GM23338 (cell line): Measurements from ENCODE around the gene DUSP1. TPM values are rescaled to one million over a fixed set of nuclear protein-coding genes. Genes with fewer than 3 reads are reported as not detected.

ENCODE experiments used
- ATAC-seq: fragments of 200-7000 bp; cut with Tn5 transposase; 3 replicates; pipeline ENCODE4 v1.9.1; 2020
- DNase-seq: peaks from one replicate; pipeline ENCODE4 v3.0.0-alpha.2; 2015; ENCODE audit warnings: low spot score
- H2AFZ ChIP-seq: fragments of 200-600 bp; sonication (generic); 2 replicates; pipeline ENCODE4 v1.8.0; 2016; ENCODE audit warnings: antibody characterized with exemption, mild to moderate bottlenecking, moderate library complexity
- H3F3A ChIP-seq: fragments of 200-600 bp; sonication (generic); replicated peaks from 2 replicates; pipeline ENCODE4 v1.8.0; 2017; ENCODE audit warnings: antibody characterized with exemption, mixed run types, low read depth
- H3K27ac ChIP-seq: fragments of 200-600 bp; sonication (generic); 2 replicates; pipeline ENCODE4 v1.6.1; 2016; ENCODE audit warnings: low read depth
- H3K27me3 ChIP-seq: fragments of 200-600 bp; sonication (generic); 2 replicates; pipeline ENCODE4 v1.8.0; 2016; ENCODE audit warnings: mild to moderate bottlenecking, mixed run types, moderate library complexity; ENCODE audit not compliant: insufficient read depth
- H3K36me3 ChIP-seq: fragments of 200-600 bp; sonication (generic); 2 replicates; pipeline ENCODE4 v1.8.0; 2016; ENCODE audit warnings: mild to moderate bottlenecking; ENCODE audit not compliant: insufficient read depth
- H3K4me1 ChIP-seq: fragments of 200-600 bp; sonication (generic); 2 replicates; pipeline ENCODE4 v1.8.0; 2016; ENCODE audit warnings: mild to moderate bottlenecking, moderate library complexity; ENCODE audit not compliant: insufficient read depth
- H3K4me2 ChIP-seq: fragments of 200-600 bp; sonication (generic); 2 replicates; pipeline ENCODE4 v1.7.1; 2017; ENCODE audit warnings: mixed run types
- H3K4me3 ChIP-seq: fragments of 200-600 bp; sonication (generic); 2 replicates; pipeline ENCODE4 v1.6.1; 2016; ENCODE audit warnings: mixed run types
- H3K79me2 ChIP-seq: fragments of 200-600 bp; sonication (generic); replicated peaks from 2 replicates; pipeline ENCODE4 v1.8.0; 2017; ENCODE audit warnings: mild to moderate bottlenecking; ENCODE audit not compliant: insufficient read depth
- H3K9me2 ChIP-seq: fragments of 200-600 bp; sonication (generic); 2 replicates; pipeline ENCODE4 v1.8.0; 2017; ENCODE audit not compliant: insufficient read depth
- H4K20me1 ChIP-seq: fragments of 200-600 bp; sonication (generic); replicated peaks from 2 replicates; pipeline ENCODE4 v1.8.0; 2017; ENCODE audit warnings: mild to moderate bottlenecking; ENCODE audit not compliant: insufficient read depth
- H3K27ac Mint-ChIP-seq: 2 replicates; pipeline ENCODE4 v1.8.0; 2020; ENCODE audit warnings: inconsistent platforms, mild to moderate bottlenecking, moderate library complexity, mixed read lengths
- H3K27me3 Mint-ChIP-seq: 3 replicates; pipeline ENCODE4 v1.8.0; 2022; ENCODE audit warnings: low read depth, mild to moderate bottlenecking, moderate library complexity, mixed read lengths, inconsistent platforms; ENCODE audit not compliant: insufficient read depth, poor library complexity
- H3K36me3 Mint-ChIP-seq: 3 replicates; pipeline ENCODE4 v1.8.0; 2021; ENCODE audit warnings: low read depth, mild to moderate bottlenecking, inconsistent platforms, moderate library complexity, mixed read lengths
- H3K4me1 Mint-ChIP-seq: 3 replicates; pipeline ENCODE4 v1.8.0; 2020; ENCODE audit warnings: mild to moderate bottlenecking, inconsistent platforms, mixed read lengths
- H3K4me3 Mint-ChIP-seq: 3 replicates; pipeline ENCODE4 v1.8.0; 2021; ENCODE audit warnings: moderate library complexity, mild to moderate bottlenecking, inconsistent platforms, mixed read lengths
- H3K9me3 Mint-ChIP-seq: 3 replicates; pipeline ENCODE4 v1.8.0; 2020; ENCODE audit warnings: moderate library complexity, mild to moderate bottlenecking, inconsistent platforms, mixed read lengths
- CREB1 ChIP-seq: fragments of 250-450 bp; sonication (Bioruptor Pico); IDR thresholded peaks from 2 replicates; pipeline ENCODE4 v1.5.0; 2020; ENCODE audit warnings: low read depth, mild to moderate bottlenecking, moderate library complexity
- EZH2 ChIP-seq: fragments of 200-600 bp; sonication (generic); IDR thresholded peaks from one replicate; pipeline ENCODE4 v1.8.0; 2017; ENCODE audit warnings: antibody characterized with exemption, mild to moderate bottlenecking, low read depth; ENCODE audit not compliant: unreplicated experiment
- NANOG ChIP-seq: IDR thresholded peaks from 2 replicates; pipeline ENCODE4 v1.6.1; 2016; ENCODE audit warnings: antibody characterized with exemption, borderline replicate concordance
- POLR2AphosphoS5 ChIP-seq: IDR thresholded peaks from 2 replicates; pipeline ENCODE4 v1.6.1; 2016; ENCODE audit warnings: antibody characterized with exemption, low read depth
- REST ChIP-seq: IDR thresholded peaks from one replicate; pipeline ENCODE4 v1.6.1; 2018; ENCODE audit warnings: antibody characterized with exemption; ENCODE audit not compliant: unreplicated experiment
- ZNF331 ChIP-seq: fragments of 250-450 bp; sonication (Bioruptor Pico); IDR thresholded peaks from 2 replicates; pipeline ENCODE4 v1.5.0; 2020; ENCODE audit warnings: low read depth, mild to moderate bottlenecking, moderate library complexity
- ZNF462 ChIP-seq: fragments of 250-450 bp; sonication (Bioruptor Pico); IDR thresholded peaks from 2 replicates; pipeline ENCODE4 v1.5.0; 2020; ENCODE audit warnings: mild to moderate bottlenecking, moderate library complexity
- polyA plus RNA-seq: library from polyadenylated mRNA; unstranded; fragments of >200 nt; fragmentation: Nextera tagmentation; extraction: Ambion mirVana; gene quantifications from 2 replicates; pipeline ENCODE4 v1.2.1, GENCODE V29; 2016
- total RNA-seq: library from RNA; depleted of rRNA; stranded (reverse); fragments of >200 nt; shearing (Covaris generic); gene quantifications from 2 replicates; pipeline ENCODE4 v1.2.3, GENCODE V29; 2014
- TF ChIP-seq, protein P1 (sequence below): IDR thresholded peaks from 2 replicates; pipeline ENCODE4 v1.6.1; 2016; ENCODE audit warnings: antibody characterized with exemption
- TF ChIP-seq, protein P2 (sequence below), 2 experiments: fragments of 200-600 bp in 1 of 2; sonication (generic) in 1 of 2; conservative IDR thresholded peaks; 2 replicates each; pipeline versions ENCODE4 v1.5.1 to v1.6.1; 2016 to 2017; ENCODE audit warnings: antibody characterized with exemption in 2 of 2, low read depth in 2 of 2, mild to moderate bottlenecking in 2 of 2, moderate library complexity in 1 of 2

Gene DUSP1
- total and polyA plus RNA-seq, 2 experiments from 2014 or later = 9.7 to 17.2 TPM

GRCh38 chr5:172735141-172735831 is 35.7 kb downstream of the DUSP1 start (continued):
- TF ChIP-seq ZNF462 (CRISPR knock-in tag) (no peak), EZH2 (no peak), ZNF331 (CRISPR knock-in tag) (no peak)

DNA sequence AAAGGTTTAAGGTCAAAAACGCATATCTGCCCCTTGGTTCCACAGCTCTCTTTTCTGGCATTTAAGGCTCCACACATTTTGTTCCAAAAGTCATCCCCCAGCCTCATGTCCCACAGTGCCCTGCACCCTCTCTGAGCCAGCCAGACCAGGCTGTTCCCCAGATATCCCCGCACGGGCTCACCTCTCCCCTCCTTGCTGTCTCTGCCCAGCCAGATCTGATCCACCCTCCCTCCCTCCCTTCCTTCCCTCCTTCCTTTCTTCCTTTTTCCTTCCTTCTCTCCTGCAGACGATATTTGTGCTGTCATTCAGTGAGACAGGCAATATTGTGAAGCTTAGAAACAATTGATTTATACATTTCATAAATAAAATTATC is 37.0 kb downstream of the DUSP1 start:
- Histone ChIP-seq H3K27ac (no peak overlapping the region), H3K4me2 (no peak overlapping the region), H2AFZ (no peak overlapping the region)
- TF ChIP-seq CREB1 (no peak), NANOG (no peak), POLR2AphosphoS5 (no peak), ZNF331 (CRISPR knock-in tag) (no peak), REST (no peak), EZH2 (no peak)
- TF ChIP-seq, protein P1, sequence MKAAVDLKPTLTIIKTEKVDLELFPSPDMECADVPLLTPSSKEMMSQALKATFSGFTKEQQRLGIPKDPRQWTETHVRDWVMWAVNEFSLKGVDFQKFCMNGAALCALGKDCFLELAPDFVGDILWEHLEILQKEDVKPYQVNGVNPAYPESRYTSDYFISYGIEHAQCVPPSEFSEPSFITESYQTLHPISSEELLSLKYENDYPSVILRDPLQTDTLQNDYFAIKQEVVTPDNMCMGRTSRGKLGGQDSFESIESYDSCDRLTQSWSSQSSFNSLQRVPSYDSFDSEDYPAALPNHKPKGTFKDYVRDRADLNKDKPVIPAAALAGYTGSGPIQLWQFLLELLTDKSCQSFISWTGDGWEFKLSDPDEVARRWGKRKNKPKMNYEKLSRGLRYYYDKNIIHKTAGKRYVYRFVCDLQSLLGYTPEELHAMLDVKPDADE = no peak
- TF ChIP-seq, protein P2, sequence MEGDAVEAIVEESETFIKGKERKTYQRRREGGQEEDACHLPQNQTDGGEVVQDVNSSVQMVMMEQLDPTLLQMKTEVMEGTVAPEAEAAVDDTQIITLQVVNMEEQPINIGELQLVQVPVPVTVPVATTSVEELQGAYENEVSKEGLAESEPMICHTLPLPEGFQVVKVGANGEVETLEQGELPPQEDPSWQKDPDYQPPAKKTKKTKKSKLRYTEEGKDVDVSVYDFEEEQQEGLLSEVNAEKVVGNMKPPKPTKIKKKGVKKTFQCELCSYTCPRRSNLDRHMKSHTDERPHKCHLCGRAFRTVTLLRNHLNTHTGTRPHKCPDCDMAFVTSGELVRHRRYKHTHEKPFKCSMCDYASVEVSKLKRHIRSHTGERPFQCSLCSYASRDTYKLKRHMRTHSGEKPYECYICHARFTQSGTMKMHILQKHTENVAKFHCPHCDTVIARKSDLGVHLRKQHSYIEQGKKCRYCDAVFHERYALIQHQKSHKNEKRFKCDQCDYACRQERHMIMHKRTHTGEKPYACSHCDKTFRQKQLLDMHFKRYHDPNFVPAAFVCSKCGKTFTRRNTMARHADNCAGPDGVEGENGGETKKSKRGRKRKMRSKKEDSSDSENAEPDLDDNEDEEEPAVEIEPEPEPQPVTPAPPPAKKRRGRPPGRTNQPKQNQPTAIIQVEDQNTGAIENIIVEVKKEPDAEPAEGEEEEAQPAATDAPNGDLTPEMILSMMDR (conservative IDR thresholded peaks at IDR 0.05; ENCODE audit: low read depth in 2 of 2) = no peak

More for the DNA sequence above, 37.0 kb downstream of the DUSP1 start:
- Mint-ChIP-seq H3K4me1 (no peaks in the 10 kb centered on the region), H3K36me3 (no peaks in the 10 kb centered on the region), H3K27ac (no peak overlapping the region), H3K4me3 (no peak overlapping the region), H3K9me3 (no peaks in the 10 kb centered on the region), H3K27me3 (peaks cover 4% of the 10 kb centered on the region)
- Histone ChIP-seq H3K27me3 (no peaks in the 10 kb centered on the region), H3F3A (no peaks in the 10 kb centered on the region), H3K4me3 (no peak overlapping the region), H4K20me1 (no peaks in the 10 kb centered on the region), H3K9me2 (no peaks in the 10 kb centered on the region), H3K4me1 (no peaks in the 10 kb centered on the region), H3K79me2 (no peaks in the 10 kb centered on the region), H3K36me3 (no peaks in the 10 kb centered on the region)
- DNase-seq (no peak), ATAC-seq (peak; percentile 46)
